Activated T-helper 1 cell treated with anti-CD3 and anti-CD28 coated beads, Interleukin-2, amount 50 U/mL, for 16 hours (primary cell): Measurements from ENCODE around the gene SVOP.
"Not testable (repeated sequence)": the region's sequence is repeated elsewhere in the genome, so short reads cannot be mapped to it uniquely, and the experiment has no call there.

ENCODE experiments used
- DNase-seq, 2 donors: peaks; one replicate each; pipeline ENCODE4 v3.0.0-alpha.2; 2020; ENCODE audit warnings: low read depth in 1 of 2, low spot score in 1 of 2

The SVOP gene

GRCh38 chr12:109020796-109021380 lies at the start of gene SVOP:
Gene SVOP (minus strand): TSS chr12:109021068. CDS start chr12:109020868, 200 bp downstream.
- peak in 1 of 2 donors; percentile 1 for DNase-seq

DNA sequence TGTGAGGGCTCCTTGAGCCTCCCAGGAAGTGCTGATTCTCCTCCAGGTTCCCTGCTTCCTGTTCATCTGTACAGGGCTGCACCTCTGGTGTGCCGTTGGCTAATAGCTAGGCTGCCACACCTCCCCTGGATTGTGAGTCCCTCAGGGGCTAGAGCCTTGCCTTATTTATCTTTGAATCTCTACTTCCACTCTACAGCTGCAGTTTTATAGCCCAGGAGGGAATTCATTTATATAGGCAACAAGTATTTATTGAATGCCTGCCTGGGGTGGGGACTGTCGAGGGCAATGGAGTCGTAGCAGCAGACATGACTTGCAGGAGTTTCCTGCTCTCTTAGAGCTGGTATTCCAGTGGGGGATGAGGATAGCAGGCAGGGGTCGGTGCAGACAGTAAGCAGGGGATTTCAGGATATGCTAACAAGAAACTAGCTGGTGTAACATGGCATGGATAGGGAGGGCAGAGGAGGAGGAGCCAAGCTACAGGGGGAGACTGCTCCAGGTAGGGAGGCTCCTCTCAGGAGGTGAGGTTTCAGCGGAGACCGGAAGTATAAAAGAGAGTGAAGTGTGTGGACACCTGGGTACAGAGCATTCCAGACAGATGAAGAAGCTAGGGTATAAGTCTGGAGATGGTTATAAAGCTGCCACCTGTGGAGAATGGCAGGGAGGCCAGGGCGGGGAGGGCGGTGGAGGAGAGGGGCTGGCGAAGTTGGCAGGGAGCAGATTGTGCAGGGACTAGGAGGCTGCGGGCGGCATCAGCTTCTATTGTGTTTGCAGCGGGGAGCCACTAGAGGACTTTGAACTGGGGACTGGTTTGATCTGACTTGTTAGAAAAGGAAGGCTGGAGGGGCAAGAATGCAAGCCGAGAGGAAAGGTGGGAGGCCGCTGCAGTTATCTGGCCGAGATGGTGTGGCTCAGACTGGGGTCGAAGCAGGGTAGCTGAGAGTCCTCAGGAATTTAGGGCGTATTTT lies 48.7 kb upstream of the SVOP start:
- DNase-seq: no peak

DNA sequence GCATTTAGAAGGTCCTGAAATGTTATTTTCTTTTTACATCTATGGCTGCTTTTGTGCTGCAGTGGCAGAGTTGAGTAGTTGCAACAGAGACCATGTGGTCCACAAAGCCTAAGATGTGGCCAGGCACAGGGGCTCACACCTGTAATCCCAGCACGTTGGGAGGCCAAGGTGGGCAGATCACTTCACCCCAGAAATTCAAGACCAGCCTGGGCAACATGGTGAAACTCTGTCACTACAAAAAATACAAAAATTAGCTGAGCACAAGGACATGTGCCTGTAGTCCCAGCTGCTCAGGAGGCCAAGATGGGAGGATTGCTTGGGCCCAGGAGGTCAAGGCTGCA lies 45.0 kb upstream of the SVOP start:
- DNase-seq: no peak

GRCh38 chr12:109065154-109065852 lies 44.4 kb upstream of the SVOP start:
- no peak for DNase-seq

GRCh38 chr12:109064143-109064542 lies 43.3 kb upstream of the SVOP start:
- no peak for DNase-seq

DNA sequence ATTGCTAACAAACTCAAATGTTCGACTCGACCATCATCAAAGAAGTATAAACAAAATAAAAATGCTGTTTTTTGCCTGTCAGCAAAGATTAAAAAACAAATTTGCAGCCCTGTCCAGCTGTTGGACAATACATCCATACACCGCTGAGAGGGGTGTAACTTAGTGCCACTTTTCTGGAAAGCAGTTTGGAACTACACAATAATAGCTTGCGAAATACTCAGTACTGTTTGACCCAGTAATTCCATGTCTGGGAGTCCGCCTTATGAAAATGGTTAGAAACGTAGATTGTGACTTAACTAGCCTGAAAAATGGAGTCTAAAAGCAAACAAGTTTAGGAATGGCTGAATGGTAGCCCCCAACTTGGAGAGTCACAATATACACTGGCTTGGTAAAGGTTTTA lies 37.9 kb upstream of the SVOP start:
- no peak for DNase-seq

DNA sequence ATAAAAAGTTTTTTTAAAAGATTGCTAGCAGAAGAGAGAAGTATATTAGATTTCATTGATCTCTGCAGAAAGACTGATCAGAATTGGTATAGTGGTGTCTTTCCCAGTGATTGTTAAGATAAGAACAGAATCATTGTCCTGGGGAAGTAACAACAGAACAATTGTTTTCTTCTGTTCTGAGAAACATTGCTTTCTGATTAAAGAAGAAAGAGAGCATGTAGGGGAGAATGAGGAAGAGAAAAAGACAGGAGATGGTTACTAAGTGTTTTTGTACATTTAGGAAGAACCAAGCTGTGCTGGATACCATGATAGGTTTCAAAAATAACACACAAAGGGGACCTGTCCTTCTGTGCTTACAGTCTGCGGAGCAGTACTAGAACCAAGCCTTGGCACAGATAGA lies 36.5 kb upstream of the SVOP start:
- DNase-seq: no peak

- no peak for DNase-seq
Measured at GRCh38 chr12:109056891-109057290, 36.0 kb upstream of the SVOP start.

- DNase-seq: no peak
Measured at GRCh38 chr12:109054520-109054919, 33.7 kb upstream of the SVOP start.

- DNase-seq: not testable (repeated sequence)
Measured at GRCh38 chr12:109054124-109054513, 33.3 kb upstream of the SVOP start.

- peak in 1 of 2 donors; percentile 7 for DNase-seq
Measured at GRCh38 chr12:109053382-109054123, 32.7 kb upstream of the SVOP start.

GRCh38 chr12:109052414-109053323 lies 31.8 kb upstream of the SVOP start, which contains the start of gene USP30:
Gene USP30 (plus strand): TSS chr12:109052576. CDS start chr12:109052679, 103 bp downstream.
- DNase-seq: peak; percentile 75

DNA sequence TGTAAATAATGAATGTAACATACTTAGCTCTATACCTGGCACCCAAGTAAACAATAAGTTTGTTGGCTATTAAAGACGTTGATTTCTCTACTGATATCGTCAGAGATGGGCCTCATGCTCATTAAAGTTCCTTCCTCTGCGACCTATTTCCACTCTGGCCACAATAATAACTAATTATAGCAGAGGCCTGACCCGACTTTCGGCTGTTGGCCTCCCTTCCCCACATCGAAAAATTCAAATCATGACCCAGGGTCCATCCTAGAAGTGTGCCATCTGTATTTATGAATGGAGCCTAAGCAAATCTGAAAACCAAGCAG lies 31.2 kb upstream of the SVOP start:
- no peak for DNase-seq

- DNase-seq: not testable (repeated sequence)
Measured at GRCh38 chr12:109049794-109050193, 28.9 kb upstream of the SVOP start.

DNA sequence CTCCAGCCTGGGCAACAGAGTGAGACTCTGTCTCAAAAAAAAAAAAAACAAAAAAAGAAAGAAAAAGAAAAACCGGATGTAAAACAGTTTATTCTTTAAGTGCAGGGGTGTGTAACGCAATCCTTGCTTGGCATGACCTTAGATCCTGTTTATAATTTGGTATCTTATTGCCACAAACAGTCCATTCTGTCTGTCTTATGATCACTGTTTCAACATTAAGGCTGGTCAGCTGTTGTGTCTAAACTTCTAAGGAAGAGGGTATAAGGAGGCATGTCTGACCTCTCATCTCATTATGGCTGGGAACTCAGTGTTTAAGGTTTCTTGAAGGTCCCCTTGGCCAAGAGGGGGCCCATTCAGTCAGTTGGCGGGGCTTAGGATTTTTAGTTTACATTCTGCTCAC lies 27.8 kb upstream of the SVOP start:
- not testable (repeated sequence) for DNase-seq

DNA sequence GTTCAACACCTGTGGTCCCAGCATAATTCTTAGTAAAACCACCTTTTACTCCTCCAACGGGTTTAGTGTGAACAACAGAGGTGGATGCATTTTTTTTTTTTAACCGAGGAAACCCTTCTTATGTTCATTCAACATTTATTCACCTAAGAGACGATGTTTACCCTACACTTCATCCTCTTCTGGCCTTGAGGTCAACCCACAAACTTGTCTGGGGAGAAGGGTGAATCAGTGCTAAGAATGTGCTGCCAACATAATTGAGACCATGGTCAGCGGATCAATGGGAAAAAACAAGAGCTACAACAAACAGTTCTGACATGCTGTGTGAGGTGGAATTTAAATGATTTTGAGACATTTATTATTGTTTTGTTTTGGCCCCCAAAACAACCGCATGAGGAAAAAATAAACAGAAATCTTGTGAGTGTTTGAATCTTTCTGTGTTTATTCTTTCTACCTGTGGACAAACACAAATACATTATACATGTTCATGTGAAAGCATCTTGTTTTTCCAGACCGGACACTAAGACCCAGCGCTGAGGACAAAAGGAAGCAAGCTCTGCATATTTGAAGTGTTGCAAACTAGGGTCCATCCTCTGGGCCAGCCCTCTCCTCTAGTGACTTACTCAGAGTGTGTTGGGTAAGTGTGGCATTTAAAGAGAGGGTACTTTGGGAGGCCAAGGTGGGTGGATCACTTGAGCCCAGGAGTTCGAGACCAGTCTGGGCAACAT lies 26.4 kb upstream of the SVOP start:
- no peak for DNase-seq

DNA sequence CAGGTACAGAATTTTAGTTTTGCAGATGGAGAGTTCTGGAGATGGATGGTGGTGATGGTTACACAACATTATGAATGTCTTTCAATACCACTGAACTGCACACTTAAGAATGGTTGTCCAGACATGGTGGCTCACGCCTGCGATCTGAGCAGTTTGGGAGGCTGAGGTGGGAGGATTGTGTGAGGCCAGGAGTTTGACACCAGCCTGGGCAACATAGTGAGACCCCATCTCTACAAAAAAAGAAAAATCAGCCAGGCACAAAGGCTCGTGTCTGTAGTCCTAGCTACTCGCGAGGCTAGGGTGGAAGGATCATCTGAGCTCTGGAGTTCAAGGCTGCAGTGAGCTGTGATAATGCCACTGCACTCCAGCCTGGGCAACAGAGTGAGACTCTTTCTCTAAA lies 23.4 kb upstream of the SVOP start:
- DNase-seq: no peak

DNA sequence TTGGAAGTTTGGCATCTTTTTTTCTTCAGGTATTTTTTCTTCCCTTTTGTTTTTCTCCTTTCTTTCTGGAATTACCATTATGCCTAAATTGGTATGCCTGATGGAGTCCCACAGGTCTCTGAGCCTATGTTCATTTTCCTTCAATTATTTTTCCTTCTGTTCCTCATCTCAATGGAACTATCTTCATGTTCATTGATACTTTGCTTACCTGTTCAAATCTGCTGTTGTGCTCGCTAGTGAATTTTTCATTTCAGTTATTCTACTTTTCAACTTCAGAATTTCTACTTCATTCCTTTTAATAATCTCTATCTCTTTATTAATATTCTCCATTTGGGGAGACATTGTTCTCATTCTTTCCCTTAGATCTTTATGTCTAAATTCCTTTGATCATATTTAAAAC lies 16.1 kb upstream of the SVOP start:
- no peak for DNase-seq
